Activated T-cell treated with anti-CD3 and anti-CD28 coated beads, Interleukin-2, amount 50 U/mL, for 24 hours (primary cell): Measurements from ENCODE around the gene NFE2.
"Not testable (repeated sequence)": the region's sequence is repeated elsewhere in the genome, so short reads cannot be mapped to it uniquely, and the experiment has no call there.

Experiments used
- DNase-seq: peaks from one replicate; pipeline ENCODE4 v3.0.0-alpha.2; 2020
- H3K27ac Mint-ChIP-seq: 2 replicates; pipeline ENCODE4 v1.8.0; 2020; ENCODE audit warnings: mild to moderate bottlenecking, mixed read lengths
- H3K27me3 Mint-ChIP-seq: 2 replicates; pipeline ENCODE4 v1.8.0; 2020; ENCODE audit warnings: mixed read lengths
- H3K36me3 Mint-ChIP-seq: 2 replicates; pipeline ENCODE4 v1.8.0; 2020; ENCODE audit warnings: low read depth, mixed read lengths
- H3K4me1 Mint-ChIP-seq: 2 replicates; pipeline ENCODE4 v1.8.0; 2020; ENCODE audit warnings: low read depth, mixed read lengths
- H3K4me3 Mint-ChIP-seq: 2 replicates; pipeline ENCODE4 v1.8.0; 2020; ENCODE audit warnings: mild to moderate bottlenecking, moderate library complexity, mixed read lengths
- H3K9me3 Mint-ChIP-seq: 2 replicates; pipeline ENCODE4 v1.8.0; 2020; ENCODE audit warnings: mixed read lengths

NFE2 gene

DNA sequence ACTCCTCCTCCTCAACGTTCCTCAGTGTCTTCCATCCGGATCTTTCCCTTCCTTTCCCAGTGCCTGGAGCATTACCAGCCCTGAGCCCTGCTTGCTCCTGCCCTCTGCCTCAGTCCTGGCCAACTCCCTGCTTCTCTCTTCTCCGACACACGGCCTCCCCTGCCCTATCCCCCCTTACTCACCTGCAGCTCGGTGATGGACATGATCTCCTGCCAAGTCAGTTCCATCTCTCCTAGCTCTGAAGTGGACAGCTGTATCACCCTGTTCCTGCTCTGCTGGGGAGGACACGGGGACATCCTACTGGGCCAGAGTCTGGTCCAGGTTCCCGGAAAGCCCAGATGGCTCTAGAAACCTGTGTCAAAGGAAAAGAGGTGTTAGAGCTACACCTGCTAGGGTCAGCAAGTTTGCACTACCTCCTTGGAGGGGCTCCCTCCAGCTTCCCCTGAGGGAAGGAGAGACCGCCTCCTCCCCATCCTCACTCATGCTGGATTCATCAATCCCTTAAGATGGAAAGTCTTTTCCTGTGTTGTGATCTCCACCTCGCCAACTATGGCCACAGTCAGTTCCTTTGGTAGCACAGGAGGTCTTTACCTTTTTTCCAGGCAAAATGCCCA is 5.8 kb downstream of the NFE2 start:
- Mint-ChIP-seq H3K27ac (no peak overlapping the region), H3K27me3 (peaks cover 14% of the 10 kb centered on the region), H3K4me1 (peaks cover 7% of the 10 kb centered on the region), H3K36me3 (no peaks in the 10 kb centered on the region), H3K4me3 (no peak overlapping the region), H3K9me3 (no peaks in the 10 kb centered on the region)
- DNase-seq, result no peak

- Mint-ChIP-seq H3K4me3 (no peak overlapping the region), H3K9me3 (no peaks in the 10 kb centered on the region), H3K4me1 (peaks cover 5% of the 10 kb centered on the region), H3K27ac (no peak overlapping the region), H3K27me3 (peaks cover 7% of the 10 kb centered on the region), H3K36me3 (no peaks in the 10 kb centered on the region)
- DNase-seq, result peak; percentile 72
These were observed 6.5 kb downstream of the NFE2 start for GRCh38 chr12:54294152-54294952.

DNA sequence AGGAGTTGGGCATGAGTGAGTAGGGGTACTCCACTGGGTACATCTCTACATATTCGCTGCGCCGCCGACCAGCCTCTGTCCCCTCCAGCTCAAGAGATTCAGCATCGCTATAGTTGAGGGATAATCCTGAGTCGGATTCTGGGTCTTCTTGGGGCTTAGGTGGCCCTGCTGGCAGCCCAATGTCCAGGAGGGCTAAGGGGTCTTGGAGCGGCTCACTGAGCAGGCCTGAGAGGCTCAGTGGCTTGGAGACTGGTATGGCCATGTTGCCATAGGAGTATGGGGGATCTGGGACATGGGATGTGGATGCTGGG is 7.9 kb downstream of the NFE2 start:
- Mint-ChIP-seq H3K27ac (no peak overlapping the region), H3K4me1 (peaks cover 3% of the 10 kb centered on the region), H3K36me3 (peaks cover 3% of the 10 kb centered on the region), H3K4me3 (no peak overlapping the region), H3K27me3 (no peaks in the 10 kb centered on the region), H3K9me3 (no peaks in the 10 kb centered on the region)
- DNase-seq, result no peak

DNA sequence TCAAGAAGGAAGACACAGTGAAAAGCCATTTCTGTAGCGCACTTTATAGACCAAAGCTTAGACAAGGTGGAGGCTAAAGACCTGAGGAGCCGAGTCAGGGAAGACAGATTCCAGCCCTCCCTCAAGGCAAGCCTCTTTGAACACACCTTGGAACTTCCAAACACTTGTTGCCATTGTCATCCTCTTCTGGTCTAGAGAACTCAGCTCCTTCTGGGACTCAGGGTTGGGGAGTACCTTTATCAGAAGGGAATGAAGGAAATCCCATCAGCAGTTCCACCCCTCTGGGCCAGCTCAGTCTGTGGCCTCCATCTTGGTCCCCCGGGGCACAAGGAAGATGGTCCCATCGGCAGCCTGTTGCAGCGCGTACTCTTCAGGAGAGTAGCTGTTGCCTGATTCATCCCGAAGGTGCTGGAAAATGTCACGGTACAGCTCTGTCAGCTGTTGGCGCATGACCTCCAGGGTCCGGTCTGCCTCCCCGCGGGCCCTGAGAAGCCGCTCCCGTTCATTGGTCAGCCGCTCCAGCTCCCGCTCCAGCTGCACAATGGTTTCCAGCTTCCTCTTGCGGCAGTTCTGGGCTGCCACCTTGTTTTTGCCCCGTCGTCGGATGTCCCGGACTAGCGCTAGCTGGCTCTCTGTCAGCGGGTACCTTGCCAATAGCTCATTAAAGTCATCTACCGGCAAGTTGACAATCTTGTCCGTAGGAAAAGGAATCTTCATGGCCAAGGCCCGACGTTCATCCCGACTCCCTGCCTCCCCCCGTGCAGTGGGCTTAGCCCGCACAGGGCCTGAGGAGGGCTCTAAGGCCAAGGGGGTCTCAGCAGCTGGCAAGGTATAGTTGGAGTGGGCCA is 8.5 kb downstream of the NFE2 start:
- Mint-ChIP-seq H3K9me3 (no peaks in the 10 kb centered on the region), H3K27me3 (no peaks in the 10 kb centered on the region), H3K4me1 (no peaks in the 10 kb centered on the region), H3K4me3 (no peak overlapping the region), H3K27ac (peak overlapping the region; percentile 59), H3K36me3 (peaks cover 3% of the 10 kb centered on the region)
- no peak for DNase-seq

DNA sequence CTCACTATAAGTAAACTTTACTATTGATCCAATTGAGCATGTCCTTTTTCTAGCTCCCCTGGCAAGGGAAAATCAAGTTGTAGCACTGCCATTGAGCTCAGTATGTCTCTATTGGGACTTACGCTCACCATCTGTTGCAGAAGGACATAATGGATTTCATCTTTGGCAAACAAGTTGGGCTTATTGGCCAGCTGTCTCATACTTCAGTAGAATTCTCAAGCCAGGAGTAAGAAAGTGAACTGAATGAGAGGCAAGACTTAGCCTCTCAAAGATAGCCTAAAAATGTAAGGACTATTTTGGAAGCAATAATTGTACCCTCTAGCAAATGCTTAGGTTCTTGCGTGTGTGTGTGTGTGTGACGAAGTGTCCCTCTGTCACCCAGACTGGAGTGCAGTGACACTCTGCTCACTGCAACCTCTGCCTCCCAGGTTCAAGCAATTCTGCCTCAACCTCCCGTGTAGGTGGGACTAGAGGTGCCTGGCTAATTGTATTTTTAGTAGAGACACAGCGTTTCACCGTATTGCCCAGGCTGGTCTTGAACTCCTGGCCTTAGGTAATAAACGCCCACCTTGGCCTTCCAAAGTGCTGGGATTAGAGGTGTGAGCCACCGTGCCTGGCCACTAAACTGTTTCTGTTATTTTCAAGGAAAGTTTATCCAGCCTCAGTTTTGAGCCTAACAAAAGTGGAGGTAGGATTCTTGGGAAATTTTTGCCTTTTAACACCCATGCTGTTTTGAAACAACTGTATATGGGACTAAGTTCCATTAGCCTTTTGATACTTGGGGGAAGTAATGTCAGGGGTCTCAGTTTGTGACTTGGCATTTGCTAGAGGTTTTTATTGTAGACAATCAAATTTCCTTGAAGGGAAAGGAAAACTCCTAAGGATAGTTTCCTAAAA is 13.3 kb downstream of the NFE2 start:
- H3K27ac Mint-ChIP-seq, result no peak overlapping the region
- H3K9me3 Mint-ChIP-seq, result no peaks in the 10 kb centered on the region
- no peaks in the 10 kb centered on the region for H3K27me3 Mint-ChIP-seq
- H3K36me3 Mint-ChIP-seq, result peaks cover 3% of the 10 kb centered on the region
- peak overlapping the region; percentile 30 for H3K4me3 Mint-ChIP-seq
- peaks cover 40% of the 10 kb centered on the region for H3K4me1 Mint-ChIP-seq
- DNase-seq, result peak; percentile 56

GRCh38 chr12:54286042-54287030 is 14.5 kb downstream of the NFE2 start:
- DNase-seq, result peak; percentile 53
- Mint-ChIP-seq H3K36me3 (peaks cover 3% of the 10 kb centered on the region), H3K4me3 (no peak overlapping the region), H3K9me3 (no peaks in the 10 kb centered on the region), H3K27me3 (no peaks in the 10 kb centered on the region), H3K4me1 (peaks cover 42% of the 10 kb centered on the region), H3K27ac (no peak overlapping the region)

DNA sequence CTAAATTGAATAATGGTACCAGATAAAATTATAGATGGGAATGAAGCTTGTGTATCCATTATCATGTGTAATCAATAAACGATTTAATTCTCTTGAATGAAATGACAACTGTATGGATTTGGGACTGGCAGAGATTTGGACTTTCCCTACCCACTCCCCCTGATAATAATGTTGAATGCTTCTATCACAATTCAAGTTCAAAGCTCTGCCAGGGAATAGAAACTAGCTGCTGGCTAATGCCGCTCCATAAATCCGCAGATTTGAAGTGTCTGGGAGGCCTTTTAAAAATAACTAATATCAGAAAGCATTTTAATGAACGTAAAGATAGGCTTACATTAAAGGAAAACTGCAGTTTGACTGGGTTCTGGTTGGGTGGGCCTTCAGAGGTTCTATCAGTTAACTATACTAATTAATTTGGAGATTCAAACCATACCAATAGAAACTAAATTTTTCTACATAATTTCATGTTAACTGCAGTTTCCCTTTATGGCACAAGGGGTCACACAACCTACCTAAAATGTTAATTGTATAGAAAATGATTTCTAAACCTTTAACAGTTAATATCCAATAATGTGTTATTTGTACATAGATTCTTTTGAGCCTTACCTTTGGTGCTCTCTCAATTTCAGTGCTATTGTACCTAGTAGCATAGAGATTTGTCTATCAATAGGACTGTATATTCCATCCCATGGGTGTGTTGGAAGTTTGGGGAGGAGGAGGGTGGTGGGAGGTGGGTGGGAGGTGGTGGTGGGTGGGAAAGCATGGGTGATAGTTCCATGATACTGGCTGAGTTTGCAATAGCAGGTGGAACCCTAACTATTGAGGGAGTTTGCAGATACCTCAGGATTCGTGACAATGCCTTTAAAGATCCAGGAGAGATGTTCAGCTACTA is 15.4 kb downstream of the NFE2 start:
- no peaks in the 10 kb centered on the region for H3K9me3 Mint-ChIP-seq
- no peaks in the 10 kb centered on the region for H3K27me3 Mint-ChIP-seq
- no peak overlapping the region for H3K4me3 Mint-ChIP-seq
- DNase-seq, result no peak
- H3K36me3 Mint-ChIP-seq, result peaks cover 3% of the 10 kb centered on the region
- no peak overlapping the region for H3K27ac Mint-ChIP-seq
- H3K4me1 Mint-ChIP-seq, result peaks cover 42% of the 10 kb centered on the region

DNA sequence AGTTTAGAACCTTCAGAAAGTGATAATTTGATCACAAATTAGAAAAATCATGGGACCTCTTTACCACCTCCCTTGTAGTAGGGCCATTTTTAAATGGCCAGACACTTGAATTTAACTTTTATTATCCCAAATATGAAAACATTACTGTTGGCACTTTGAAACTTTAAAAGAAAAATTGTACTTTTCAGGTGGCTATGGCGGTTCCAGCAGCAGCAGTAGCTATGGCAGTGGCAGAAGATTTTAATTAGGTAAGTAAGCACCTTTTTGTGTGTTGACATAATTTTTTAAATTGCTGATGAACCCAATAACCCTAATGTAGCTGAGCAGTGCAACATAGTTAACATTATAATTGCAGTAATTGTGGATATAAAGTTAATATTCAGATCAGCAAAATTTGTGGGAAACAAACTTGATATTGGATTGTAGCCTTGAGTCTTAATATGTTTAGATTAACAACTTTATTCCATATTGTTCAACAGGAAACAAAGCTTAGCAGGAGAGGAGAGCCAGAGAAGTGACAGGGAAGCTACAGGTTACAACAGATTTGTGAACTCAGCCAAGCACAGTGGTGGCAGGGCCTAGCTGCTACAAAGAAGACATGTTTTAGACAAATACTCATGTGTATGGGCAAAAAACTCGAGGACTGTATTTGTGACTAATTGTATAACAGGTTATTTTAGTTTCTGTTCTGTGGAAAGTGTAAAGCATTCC is 16.6 kb downstream of the NFE2 start:
- H3K27ac Mint-ChIP-seq, H3K9me3 Mint-ChIP-seq, H3K27me3 Mint-ChIP-seq, H3K36me3 Mint-ChIP-seq, H3K4me3 Mint-ChIP-seq, DNase-seq: not testable (repeated sequence)
- peaks cover 42% of the 10 kb centered on the region for H3K4me1 Mint-ChIP-seq

- DNase-seq, result peak; percentile 61
- H3K36me3 Mint-ChIP-seq, result no peaks in the 10 kb centered on the region
- H3K4me3 Mint-ChIP-seq, result no peak overlapping the region
- peaks cover 46% of the 10 kb centered on the region for H3K4me1 Mint-ChIP-seq
- H3K9me3 Mint-ChIP-seq, result no peaks in the 10 kb centered on the region
- no peaks in the 10 kb centered on the region for H3K27me3 Mint-ChIP-seq
- H3K27ac Mint-ChIP-seq, result no peak overlapping the region
These were observed 17.7 kb downstream of the NFE2 start for GRCh38 chr12:54282949-54283593.

- not testable (repeated sequence) for H3K27ac Mint-ChIP-seq, H3K9me3 Mint-ChIP-seq
- H3K4me1 Mint-ChIP-seq, result peaks cover 52% of the 10 kb centered on the region
These were observed 19.1 kb downstream of the NFE2 start for GRCh38 chr12:54281694-54282093.

DNA sequence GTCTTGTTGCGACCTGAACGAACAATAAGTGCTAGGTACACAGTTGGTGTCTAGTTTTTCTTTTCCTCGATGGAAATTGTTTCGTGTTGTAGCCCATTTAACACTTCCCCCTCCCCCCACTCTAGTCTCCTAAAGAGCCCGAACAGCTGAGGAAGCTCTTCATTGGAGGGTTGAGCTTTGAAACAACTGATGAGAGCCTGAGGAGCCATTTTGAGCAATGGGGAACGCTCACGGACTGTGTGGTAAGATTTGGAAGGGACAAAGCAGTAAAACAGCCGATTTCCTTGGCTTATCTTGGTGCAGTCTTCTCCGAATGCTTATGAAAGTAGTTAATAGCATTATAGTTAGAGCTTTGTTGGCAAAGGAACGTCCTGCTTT is 19.6 kb downstream of the NFE2 start:
- Mint-ChIP-seq H3K36me3 (peaks cover 12% of the 10 kb centered on the region), H3K4me1 (peaks cover 54% of the 10 kb centered on the region)
- H3K27me3 Mint-ChIP-seq, DNase-seq, H3K9me3 Mint-ChIP-seq, H3K4me3 Mint-ChIP-seq, H3K27ac Mint-ChIP-seq: not testable (repeated sequence)

More at GRCh38 chr12:54281694-54282093, 19.1 kb downstream of the NFE2 start:
- not testable (repeated sequence) for DNase-seq, H3K4me3 Mint-ChIP-seq, H3K27me3 Mint-ChIP-seq, H3K36me3 Mint-ChIP-seq
